H1 (cell line): ENCODE data around the gene UNC80. TPM values are rescaled to one million over a fixed set of nuclear protein-coding genes. Genes with fewer than 3 reads are reported as not detected.

Experiments
- ASH2L ChIP-seq: fragments of 200-600, 300-600 bp; sonication (generic); IDR thresholded peaks from one replicate; pipeline ENCODE4 v1.7.1; 2017; ENCODE audit warnings: low read length
- BRCA1 ChIP-seq: IDR thresholded peaks from 2 replicates; pipeline ENCODE4 v1.6.1; 2012; ENCODE audit warnings: low read depth, low read length, improper control_type of control experiment
- CHD1 ChIP-seq: IDR thresholded peaks from 2 replicates; pipeline ENCODE4 v1.6.1; 2012; ENCODE audit warnings: low read depth, low read length, improper control_type of control experiment
- EZH2 ChIP-seq: fragments of 200-600 bp; sonication (generic); IDR thresholded peaks from 2 replicates; pipeline ENCODE4 v1.7.1; 2012; ENCODE audit warnings: low read depth, mild to moderate bottlenecking, moderate library complexity, low read length, inconsistent platforms; ENCODE audit not compliant: severe bottlenecking
- HDAC2 ChIP-seq, 2 experiments: fragments of 300-600 bp in 1 of 2; sonication (generic) in 1 of 2; IDR thresholded peaks; 2 replicates each; pipeline ENCODE4 v1.6.1; 2011 to 2012; ENCODE audit warnings: low read depth in 2 of 2, low read length in 2 of 2, mild to moderate bottlenecking in 2 of 2, moderate library complexity in 2 of 2, borderline replicate concordance in 1 of 2, inconsistent platforms in 1 of 2
- JUND ChIP-seq: IDR thresholded peaks from 2 replicates; pipeline ENCODE4 v1.6.1; 2011; ENCODE audit warnings: mild to moderate bottlenecking, improper control_type of control experiment, low read length
- KDM4A ChIP-seq: IDR thresholded peaks from one replicate; pipeline ENCODE4 v1.7.1; 2012; ENCODE audit warnings: low read depth, mild to moderate bottlenecking, moderate library complexity, low read length, inconsistent platforms; ENCODE audit not compliant: severe bottlenecking
- NRF1 ChIP-seq: IDR thresholded peaks from 2 replicates; pipeline ENCODE4 v1.6.1; 2011; ENCODE audit warnings: mild to moderate bottlenecking, low read depth, low read length, improper control_type of control experiment
- RAD21 ChIP-seq, 2 experiments: IDR thresholded peaks in 1 of 2; conservative IDR thresholded peaks in 1 of 2; 2 replicates each; pipeline ENCODE4 v1.6.1; 2011; ENCODE audit warnings: low read depth in 2 of 2, low read length in 2 of 2, improper control_type of control experiment in 1 of 2, inconsistent platforms in 1 of 2, mild to moderate bottlenecking in 1 of 2, moderate library complexity in 1 of 2
- SUZ12 ChIP-seq: fragments of 200-600 bp; sonication (generic); IDR thresholded peaks from 2 replicates; pipeline ENCODE4 v1.6.1; 2012; ENCODE audit warnings: mild to moderate bottlenecking, inconsistent platforms, low read length, moderate library complexity, mixed read lengths
- TAF7 ChIP-seq: optimal IDR thresholded peaks from 2 replicates; pipeline ENCODE3; 2011; ENCODE audit warnings: low read depth, mild to moderate bottlenecking, inconsistent platforms, low read length, moderate library complexity, borderline replicate concordance
- TBP ChIP-seq: IDR thresholded peaks from 2 replicates; pipeline ENCODE4 v1.6.1; 2011; ENCODE audit warnings: low read depth, low read length, improper control_type of control experiment
- YY1 ChIP-seq: IDR thresholded peaks from 2 replicates; pipeline ENCODE4 v1.6.1; 2011; ENCODE audit warnings: low read depth, mild to moderate bottlenecking, low read length
- polyA plus RNA-seq, 7 experiments: library from polyadenylated mRNA; depleted of rRNA in 3 of 7; stranded (reverse) in 5 of 7; unstranded in 2 of 7; fragments of >200 nt in 5 of 7; fragments of 200-250 nt in 2 of 7; gene quantifications; 1 replicate in 5 of 7; 2 replicates in 1 of 7; 4 replicates in 1 of 7; pipeline versions ENCODE4 v1.2.1 to v1.2.3, GENCODE V29; 2011 to 2013; ENCODE audit warnings: missing spikeins in 2 of 7, mixed read lengths in 2 of 7
- total RNA-seq: library from RNA; stranded (reverse); fragmentation: NEBNext Ultra II Directional; extraction: Animal tissue kit (Norgen Biotek cat#: 25700); gene quantifications from 2 replicates; pipeline ENCODE4 v1.2.1, GENCODE V29; 2021
- TF ChIP-seq, protein P1 (sequence below): IDR thresholded peaks from 2 replicates; pipeline ENCODE4 v1.6.1; 2011; ENCODE audit warnings: low read depth, mild to moderate bottlenecking, low read length; ENCODE audit not compliant: insufficient read depth
- TF ChIP-seq, protein P2 (sequence below), 3 experiments: IDR thresholded peaks; 1 replicate in 2 of 3; 2 replicates in 1 of 3; pipeline versions ENCODE4 v1.5.1 to v1.6.1; 2011; ENCODE audit warnings: low read length in 3 of 3, mild to moderate bottlenecking in 3 of 3, inconsistent platforms in 2 of 3, low read depth in 1 of 3, moderate library complexity in 1 of 3; ENCODE audit not compliant: insufficient read depth in 1 of 3; ENCODE audit errors: control extremely low read depth in 1 of 3
- TF ChIP-seq, protein P3 (sequence below): IDR thresholded peaks from 2 replicates; pipeline ENCODE4 v1.6.1; 2012; ENCODE audit warnings: inconsistent platforms
- TF ChIP-seq, protein P4 (sequence below): IDR thresholded peaks from 2 replicates; pipeline ENCODE4 v1.6.1; 2012; ENCODE audit warnings: low read length, inconsistent platforms

The UNC80 gene
- total and polyA plus RNA-seq, 2 of the 8 experiments (the other 6 are each of a cell fraction or from before 2014, with no cell fraction given), result 0.53 to 0.56 TPM

DNA sequence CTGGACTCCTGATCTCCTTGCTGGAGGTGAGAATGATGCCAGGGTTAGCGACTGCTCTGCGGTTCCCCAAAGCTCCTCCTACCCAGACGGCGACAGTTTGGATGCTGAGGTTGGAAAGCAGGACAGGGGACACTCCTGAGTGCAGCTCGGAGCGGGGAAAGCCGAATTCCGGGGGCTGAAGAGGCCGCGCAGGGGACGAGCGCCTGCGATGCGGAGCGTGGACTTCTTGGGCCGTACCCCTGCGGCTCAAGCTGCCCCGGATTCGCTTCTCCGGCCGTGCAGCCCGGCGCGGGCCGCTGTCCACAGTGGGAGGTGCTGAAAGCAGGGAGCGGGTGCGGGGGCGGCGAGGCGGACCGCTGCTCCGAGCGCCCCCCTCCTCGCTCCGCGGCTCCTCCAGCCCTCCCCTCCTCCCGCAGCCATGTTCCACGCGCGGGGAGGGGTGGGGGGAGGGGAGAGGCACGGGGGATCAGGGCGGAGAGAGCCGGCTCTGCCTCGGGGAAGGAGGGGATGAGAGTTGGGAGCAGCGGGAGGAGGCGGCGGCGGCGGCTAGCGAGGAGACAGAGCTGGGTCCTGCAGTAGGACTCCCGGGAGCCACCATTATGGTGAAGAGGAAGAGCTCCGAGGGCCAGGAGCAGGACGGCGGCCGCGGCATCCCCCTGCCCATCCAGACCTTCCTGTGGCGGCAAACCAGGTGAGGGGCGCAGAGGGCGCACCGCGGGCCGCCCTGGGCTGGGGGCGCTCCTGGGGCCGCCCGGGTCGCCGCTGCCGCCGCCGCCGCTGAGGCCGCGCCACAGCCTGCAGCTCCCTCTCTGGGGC lies at the start of gene UNC80 (continued):
- TF ChIP-seq NRF1, result no peak
- TF ChIP-seq JUND, result no peak
- TF ChIP-seq, protein P1, sequence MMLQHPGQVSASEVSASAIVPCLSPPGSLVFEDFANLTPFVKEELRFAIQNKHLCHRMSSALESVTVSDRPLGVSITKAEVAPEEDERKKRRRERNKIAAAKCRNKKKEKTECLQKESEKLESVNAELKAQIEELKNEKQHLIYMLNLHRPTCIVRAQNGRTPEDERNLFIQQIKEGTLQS, result no peak
- TF ChIP-seq ASH2L, result peak; percentile 51
- peak; percentile 79 for TF ChIP-seq KDM4A
- no peak for TF ChIP-seq SUZ12
- TF ChIP-seq, protein P2, sequence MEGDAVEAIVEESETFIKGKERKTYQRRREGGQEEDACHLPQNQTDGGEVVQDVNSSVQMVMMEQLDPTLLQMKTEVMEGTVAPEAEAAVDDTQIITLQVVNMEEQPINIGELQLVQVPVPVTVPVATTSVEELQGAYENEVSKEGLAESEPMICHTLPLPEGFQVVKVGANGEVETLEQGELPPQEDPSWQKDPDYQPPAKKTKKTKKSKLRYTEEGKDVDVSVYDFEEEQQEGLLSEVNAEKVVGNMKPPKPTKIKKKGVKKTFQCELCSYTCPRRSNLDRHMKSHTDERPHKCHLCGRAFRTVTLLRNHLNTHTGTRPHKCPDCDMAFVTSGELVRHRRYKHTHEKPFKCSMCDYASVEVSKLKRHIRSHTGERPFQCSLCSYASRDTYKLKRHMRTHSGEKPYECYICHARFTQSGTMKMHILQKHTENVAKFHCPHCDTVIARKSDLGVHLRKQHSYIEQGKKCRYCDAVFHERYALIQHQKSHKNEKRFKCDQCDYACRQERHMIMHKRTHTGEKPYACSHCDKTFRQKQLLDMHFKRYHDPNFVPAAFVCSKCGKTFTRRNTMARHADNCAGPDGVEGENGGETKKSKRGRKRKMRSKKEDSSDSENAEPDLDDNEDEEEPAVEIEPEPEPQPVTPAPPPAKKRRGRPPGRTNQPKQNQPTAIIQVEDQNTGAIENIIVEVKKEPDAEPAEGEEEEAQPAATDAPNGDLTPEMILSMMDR (IDR thresholded peaks at IDR 0.05; ENCODE audit: control extremely low read depth in 1 of 3, insufficient read depth in 1 of 3, low read depth in 1 of 3, low read length in 3 of 3), result no peak
- peak; percentile 42 for TF ChIP-seq EZH2
- peak; percentile 62 for TF ChIP-seq YY1
- peak; percentile 34; the same call in 1 of the 2 replicates for TF ChIP-seq TBP
- TF ChIP-seq, protein P3, sequence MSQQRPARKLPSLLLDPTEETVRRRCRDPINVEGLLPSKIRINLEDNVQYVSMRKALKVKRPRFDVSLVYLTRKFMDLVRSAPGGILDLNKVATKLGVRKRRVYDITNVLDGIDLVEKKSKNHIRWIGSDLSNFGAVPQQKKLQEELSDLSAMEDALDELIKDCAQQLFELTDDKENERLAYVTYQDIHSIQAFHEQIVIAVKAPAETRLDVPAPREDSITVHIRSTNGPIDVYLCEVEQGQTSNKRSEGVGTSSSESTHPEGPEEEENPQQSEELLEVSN, result no peak
- no peak for TF ChIP-seq BRCA1
- peak in 1 of 2 experiments; percentile 31; a peak in 2 of 4 replicates for TF ChIP-seq RAD21 (IDR thresholded peaks at IDR 0.05 in 1 of 2, conservative IDR thresholded peaks at IDR 0.05 in 1 of 2; ENCODE audit: low read depth in 2 of 2, low read length in 2 of 2)
- TF ChIP-seq TAF7, result peak; percentile 70
- TF ChIP-seq HDAC2 (IDR thresholded peaks at IDR 0.05; ENCODE audit: borderline replicate concordance in 1 of 2, low read depth in 2 of 2, low read length in 2 of 2), result peak in 1 of 2 experiments; percentile 75; a peak in 2 of 4 replicates
- TF ChIP-seq, protein P4, sequence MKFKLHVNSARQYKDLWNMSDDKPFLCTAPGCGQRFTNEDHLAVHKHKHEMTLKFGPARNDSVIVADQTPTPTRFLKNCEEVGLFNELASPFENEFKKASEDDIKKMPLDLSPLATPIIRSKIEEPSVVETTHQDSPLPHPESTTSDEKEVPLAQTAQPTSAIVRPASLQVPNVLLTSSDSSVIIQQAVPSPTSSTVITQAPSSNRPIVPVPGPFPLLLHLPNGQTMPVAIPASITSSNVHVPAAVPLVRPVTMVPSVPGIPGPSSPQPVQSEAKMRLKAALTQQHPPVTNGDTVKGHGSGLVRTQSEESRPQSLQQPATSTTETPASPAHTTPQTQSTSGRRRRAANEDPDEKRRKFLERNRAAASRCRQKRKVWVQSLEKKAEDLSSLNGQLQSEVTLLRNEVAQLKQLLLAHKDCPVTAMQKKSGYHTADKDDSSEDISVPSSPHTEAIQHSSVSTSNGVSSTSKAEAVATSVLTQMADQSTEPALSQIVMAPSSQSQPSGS, result no peak
- TF ChIP-seq CHD1, result no peak
